ENCODE measurements around the gene GPC1.

Gene GPC1

GRCh38 chr2:240499309-240500301 is 64.1 kb downstream of the GPC1 start:
- H3K36me3 ChIP-seq (ENCODE audit: control insufficient read depth in 1 of 2, insufficient read depth in 2 of 2, low read length in 2 of 2) = peaks cover 9 to 39% of the 10 kb centered on the region in 2 donors
- H3K9ac ChIP-seq (ENCODE audit: low read depth in 1 of 2, low read length in 2 of 2) = no peak overlapping the region
- no peak overlapping the region for H3K4me3 ChIP-seq (ENCODE audit: low read depth in 1 of 2, low read length in 2 of 2)
- H3K27me3 ChIP-seq (ENCODE audit: control insufficient read depth in 1 of 2, insufficient read depth in 2 of 2, low read length in 2 of 2) = no peaks in the 10 kb centered on the region
- H3K4me1 ChIP-seq (ENCODE audit: control insufficient read depth in 1 of 2, insufficient read depth in 2 of 2, low read length in 2 of 2) = no peaks in the 10 kb centered on the region
- no peak overlapping the region for H3K27ac ChIP-seq (ENCODE audit: low read depth, low read length)
- H3K9me3 ChIP-seq (ENCODE audit: control insufficient read depth in 1 of 2, low read length in 2 of 2) = no peaks in the 10 kb centered on the region

- Histone ChIP-seq H3K9me3 (ENCODE audit: control insufficient read depth in 1 of 2, low read length in 2 of 2) (no peaks in the 10 kb centered on the region), H3K36me3 (ENCODE audit: control insufficient read depth in 1 of 2, insufficient read depth in 2 of 2, low read length in 2 of 2) (peaks cover 9 to 36% of the 10 kb centered on the region in 2 donors), H3K4me3 (ENCODE audit: low read depth in 1 of 2, low read length in 2 of 2) (no peak overlapping the region), H3K9ac (ENCODE audit: low read depth in 1 of 2, low read length in 2 of 2) (no peak overlapping the region), H3K4me1 (ENCODE audit: control insufficient read depth in 1 of 2, insufficient read depth in 2 of 2, low read length in 2 of 2) (no peaks in the 10 kb centered on the region), H3K27me3 (ENCODE audit: control insufficient read depth in 1 of 2, insufficient read depth in 2 of 2, low read length in 2 of 2) (no peaks in the 10 kb centered on the region), H3K27ac (ENCODE audit: low read depth, low read length) (no peak overlapping the region)
Measured at GRCh38 chr2:240500561-240501423, 65.3 kb downstream of the GPC1 start.

- H3K27me3 ChIP-seq (ENCODE audit: control insufficient read depth in 1 of 2, insufficient read depth in 2 of 2, low read length in 2 of 2) = no peaks in the 10 kb centered on the region
- H3K4me3 ChIP-seq (ENCODE audit: low read depth in 1 of 2, low read length in 2 of 2) = no peak overlapping the region
- no peaks in the 10 kb centered on the region for H3K9me3 ChIP-seq (ENCODE audit: control insufficient read depth in 1 of 2, low read length in 2 of 2)
- no peak overlapping the region for H3K9ac ChIP-seq (ENCODE audit: low read depth in 1 of 2, low read length in 2 of 2)
- H3K4me1 ChIP-seq (ENCODE audit: control insufficient read depth in 1 of 2, insufficient read depth in 2 of 2, low read length in 2 of 2) = no peaks in the 10 kb centered on the region
- peaks cover 6 to 34% of the 10 kb centered on the region in 2 donors for H3K36me3 ChIP-seq (ENCODE audit: control insufficient read depth in 1 of 2, insufficient read depth in 2 of 2, low read length in 2 of 2)
- no peak overlapping the region for H3K27ac ChIP-seq (ENCODE audit: low read depth, low read length)
Measured at GRCh38 chr2:240501531-240501991, 66.1 kb downstream of the GPC1 start.

GRCh38 chr2:240502059-240502429 is 66.6 kb downstream of the GPC1 start:
- no peak overlapping the region for H3K27ac ChIP-seq (ENCODE audit: low read depth, low read length)
- no peaks in the 10 kb centered on the region for H3K27me3 ChIP-seq (ENCODE audit: control insufficient read depth in 1 of 2, insufficient read depth in 2 of 2, low read length in 2 of 2)
- peaks cover 5 to 29% of the 10 kb centered on the region in 2 donors for H3K36me3 ChIP-seq (ENCODE audit: control insufficient read depth in 1 of 2, insufficient read depth in 2 of 2, low read length in 2 of 2)
- no peak overlapping the region for H3K4me3 ChIP-seq (ENCODE audit: low read depth in 1 of 2, low read length in 2 of 2)
- H3K4me1 ChIP-seq (ENCODE audit: control insufficient read depth in 1 of 2, insufficient read depth in 2 of 2, low read length in 2 of 2) = no peaks in the 10 kb centered on the region
- no peak overlapping the region for H3K9ac ChIP-seq (ENCODE audit: low read depth in 1 of 2, low read length in 2 of 2)
- H3K9me3 ChIP-seq (ENCODE audit: control insufficient read depth in 1 of 2, low read length in 2 of 2) = no peaks in the 10 kb centered on the region

- Histone ChIP-seq H3K36me3 (ENCODE audit: control insufficient read depth in 1 of 2, insufficient read depth in 2 of 2, low read length in 2 of 2) (peaks cover 5 to 26% of the 10 kb centered on the region in 2 donors), H3K9ac (ENCODE audit: low read depth in 1 of 2, low read length in 2 of 2) (no peak overlapping the region), H3K4me3 (ENCODE audit: low read depth in 1 of 2, low read length in 2 of 2) (no peak overlapping the region), H3K27me3 (ENCODE audit: control insufficient read depth in 1 of 2, insufficient read depth in 2 of 2, low read length in 2 of 2) (no peaks in the 10 kb centered on the region), H3K9me3 (ENCODE audit: control insufficient read depth in 1 of 2, low read length in 2 of 2) (no peaks in the 10 kb centered on the region), H3K27ac (ENCODE audit: low read depth, low read length) (no peak overlapping the region), H3K4me1 (ENCODE audit: control insufficient read depth in 1 of 2, insufficient read depth in 2 of 2, low read length in 2 of 2) (no peaks in the 10 kb centered on the region)
Measured at GRCh38 chr2:240502430-240503121, 67.1 kb downstream of the GPC1 start.

GRCh38 chr2:240503375-240503774 is 67.9 kb downstream of the GPC1 start:
- Histone ChIP-seq H3K27me3 (ENCODE audit: control insufficient read depth in 1 of 2, insufficient read depth in 2 of 2, low read length in 2 of 2) (no peaks in the 10 kb centered on the region), H3K9ac (ENCODE audit: low read depth in 1 of 2, low read length in 2 of 2) (no peak overlapping the region), H3K9me3 (ENCODE audit: control insufficient read depth in 1 of 2, low read length in 2 of 2) (no peaks in the 10 kb centered on the region), H3K4me3 (ENCODE audit: low read depth in 1 of 2, low read length in 2 of 2) (no peak overlapping the region), H3K36me3 (ENCODE audit: control insufficient read depth in 1 of 2, insufficient read depth in 2 of 2, low read length in 2 of 2) (peaks cover 5 to 22% of the 10 kb centered on the region in 2 donors), H3K27ac (ENCODE audit: low read depth, low read length) (no peak overlapping the region), H3K4me1 (ENCODE audit: control insufficient read depth in 1 of 2, insufficient read depth in 2 of 2, low read length in 2 of 2) (no peaks in the 10 kb centered on the region)

GRCh38 chr2:240503848-240504247 is 68.4 kb downstream of the GPC1 start:
- Histone ChIP-seq H3K36me3 (ENCODE audit: control insufficient read depth in 1 of 2, insufficient read depth in 2 of 2, low read length in 2 of 2) (peaks cover 5 to 20% of the 10 kb centered on the region in 2 donors), H3K27me3 (ENCODE audit: control insufficient read depth in 1 of 2, insufficient read depth in 2 of 2, low read length in 2 of 2) (no peaks in the 10 kb centered on the region), H3K4me3 (ENCODE audit: low read depth in 1 of 2, low read length in 2 of 2) (no peak overlapping the region), H3K9ac (ENCODE audit: low read depth in 1 of 2, low read length in 2 of 2) (no peak overlapping the region), H3K4me1 (ENCODE audit: control insufficient read depth in 1 of 2, insufficient read depth in 2 of 2, low read length in 2 of 2) (no peaks in the 10 kb centered on the region), H3K9me3 (ENCODE audit: control insufficient read depth in 1 of 2, low read length in 2 of 2) (no peaks in the 10 kb centered on the region), H3K27ac (ENCODE audit: low read depth, low read length) (no peak overlapping the region)

- Histone ChIP-seq H3K4me1 (ENCODE audit: control insufficient read depth in 1 of 2, insufficient read depth in 2 of 2, low read length in 2 of 2) (no peaks in the 10 kb centered on the region), H3K9me3 (ENCODE audit: control insufficient read depth in 1 of 2, low read length in 2 of 2) (no peaks in the 10 kb centered on the region), H3K27ac (ENCODE audit: low read depth, low read length) (no peak overlapping the region), H3K4me3 (ENCODE audit: low read depth in 1 of 2, low read length in 2 of 2) (no peak overlapping the region), H3K9ac (ENCODE audit: low read depth in 1 of 2, low read length in 2 of 2) (no peak overlapping the region), H3K27me3 (ENCODE audit: control insufficient read depth in 1 of 2, insufficient read depth in 2 of 2, low read length in 2 of 2) (no peaks in the 10 kb centered on the region), H3K36me3 (ENCODE audit: control insufficient read depth in 1 of 2, insufficient read depth in 2 of 2, low read length in 2 of 2) (peaks cover 0 to 17% of the 10 kb centered on the region in 2 donors)
Measured at GRCh38 chr2:240505910-240506309, 70.4 kb downstream of the GPC1 start.

GRCh38 chr2:240506406-240507059 is 71.1 kb downstream of the GPC1 start:
- Histone ChIP-seq H3K36me3 (ENCODE audit: control insufficient read depth in 1 of 2, insufficient read depth in 2 of 2, low read length in 2 of 2) (peaks cover 0 to 23% of the 10 kb centered on the region in 2 donors), H3K4me3 (ENCODE audit: low read depth in 1 of 2, low read length in 2 of 2) (no peak overlapping the region), H3K9ac (ENCODE audit: low read depth in 1 of 2, low read length in 2 of 2) (no peak overlapping the region), H3K27ac (ENCODE audit: low read depth, low read length) (no peak overlapping the region), H3K4me1 (ENCODE audit: control insufficient read depth in 1 of 2, insufficient read depth in 2 of 2, low read length in 2 of 2) (no peaks in the 10 kb centered on the region), H3K9me3 (ENCODE audit: control insufficient read depth in 1 of 2, low read length in 2 of 2) (no peaks in the 10 kb centered on the region), H3K27me3 (ENCODE audit: control insufficient read depth in 1 of 2, insufficient read depth in 2 of 2, low read length in 2 of 2) (no peaks in the 10 kb centered on the region)
